Endodermal cell (in vitro differentiated cells): ENCODE data around the gene OBSCN. TPM values are rescaled to one million over a fixed set of nuclear protein-coding genes. Genes with fewer than 3 reads are reported as not detected.

Source experiments
- DNase-seq: peaks from one replicate; pipeline ENCODE4 v3.0.0-alpha.2; 2017
- H3K27ac ChIP-seq: 2 replicates; pipeline ENCODE4 v1.5.1; 2013; ENCODE audit warnings: mild to moderate bottlenecking, low read depth, low read length, moderate library complexity
- H3K27me3 ChIP-seq: 2 replicates; pipeline ENCODE4 v1.6.1; 2013; ENCODE audit warnings: mild to moderate bottlenecking, low read length, moderate library complexity; ENCODE audit not compliant: insufficient read depth, control insufficient read depth, poor library complexity, severe bottlenecking
- H3K36me3 ChIP-seq: 2 replicates; pipeline ENCODE4 v1.7.0; 2013; ENCODE audit warnings: mild to moderate bottlenecking, low read length, moderate library complexity; ENCODE audit not compliant: control insufficient read depth, insufficient read depth
- H3K4me1 ChIP-seq: one replicate; pipeline ENCODE4 v1.7.0; 2013; ENCODE audit warnings: low read length; ENCODE audit not compliant: control insufficient read depth, insufficient read depth
- H3K4me3 ChIP-seq: 2 replicates; pipeline ENCODE4 v1.5.1; 2013; ENCODE audit warnings: mild to moderate bottlenecking, low read length, moderate library complexity
- H3K9ac ChIP-seq: 2 replicates; pipeline ENCODE4 v1.6.1; 2013; ENCODE audit warnings: mild to moderate bottlenecking, low read length, moderate library complexity; ENCODE audit not compliant: poor library complexity, severe bottlenecking; ENCODE audit errors: extremely low read depth
- H3K9me3 ChIP-seq: 2 replicates; pipeline ENCODE4 v1.6.1; 2013; ENCODE audit warnings: mild to moderate bottlenecking, low read length, moderate library complexity; ENCODE audit not compliant: control insufficient read depth
- H3K27ac Mint-ChIP-seq: 2 replicates; pipeline ENCODE4 v1.8.0; 2020; ENCODE audit warnings: mixed read lengths
- H3K27me3 Mint-ChIP-seq: 2 replicates; pipeline ENCODE4 v1.8.0; 2021; ENCODE audit warnings: mild to moderate bottlenecking, mixed read lengths; ENCODE audit not compliant: insufficient read depth
- H3K36me3 Mint-ChIP-seq: 2 replicates; pipeline ENCODE4 v1.8.0; 2020; ENCODE audit warnings: low read depth, mixed read lengths
- H3K4me1 Mint-ChIP-seq: 2 replicates; pipeline ENCODE4 v1.8.0; 2020; ENCODE audit warnings: mixed read lengths
- H3K4me3 Mint-ChIP-seq: 2 replicates; pipeline ENCODE4 v1.8.0; 2020; ENCODE audit warnings: mild to moderate bottlenecking, moderate library complexity, mixed read lengths
- H3K9me3 Mint-ChIP-seq: 2 replicates; pipeline ENCODE4 v1.8.0; 2020; ENCODE audit warnings: mild to moderate bottlenecking, mixed read lengths
- CTCF ChIP-seq: fragments of 200-600 bp; sonication (generic); conservative IDR thresholded peaks from 2 replicates; pipeline ENCODE4 v1.5.0; 2021; ENCODE audit warnings: antibody characterized with exemption, mild to moderate bottlenecking
- WGBS, 2 experiments: methylation state at CpG; one replicate each; pipeline versions ENCODE4 v1.1.5 to v1.1.7; 2013; ENCODE audit warnings: missing lambda C conversion rate in 2 of 2, mixed read lengths in 1 of 2; ENCODE audit not compliant: insufficient coverage in 1 of 2, insufficient read length in 1 of 2; 5-methylcytosine and 5-hydroxymethylcytosine counted together
- total RNA-seq, 2 donors: library from RNA; stranded (reverse); fragmentation: NEBNext Ultra II Directional in 1 of 2; extraction: Animal tissue kit (Norgen Biotek cat#: 25700) in 1 of 2; gene quantifications; 2 replicates in 1 of 2; 3 replicates in 1 of 2; pipeline ENCODE4 v1.2.1, GENCODE V29; 2021

Gene OBSCN
- total RNA-seq, 2 donors from 2014 or later, result 53.7 to 68.9 TPM

GRCh38 chr1:228161866-228162265 lies 46.0 kb upstream of the OBSCN start:
- Histone ChIP-seq H3K9ac (no peak overlapping the region), H3K4me1 (peaks cover 7% of the 10 kb centered on the region), H3K27me3 (no peaks in the 10 kb centered on the region), H3K4me3 (no peak overlapping the region), H3K9me3 (no peaks in the 10 kb centered on the region), H3K36me3 (no peaks in the 10 kb centered on the region), H3K27ac (no peak overlapping the region)
- no peak for TF ChIP-seq CTCF
- 93 to 95% methylated on average over 6 to 9 of the region's 9 CpGs for WGBS, 2 experiments
- no peak overlapping the region for H3K4me3 Mint-ChIP-seq
- no peak overlapping the region for H3K27ac Mint-ChIP-seq
- H3K4me1 Mint-ChIP-seq, result peaks cover 4% of the 10 kb centered on the region
- no peaks in the 10 kb centered on the region for H3K36me3 Mint-ChIP-seq
- peaks cover 23% of the 10 kb centered on the region for H3K27me3 Mint-ChIP-seq
- DNase-seq, result no peak
- H3K9me3 Mint-ChIP-seq, result no peaks in the 10 kb centered on the region

GRCh38 chr1:228162286-228163006 lies 45.4 kb upstream of the OBSCN start:
- H3K27me3 ChIP-seq, result no peaks in the 10 kb centered on the region
- Mint-ChIP-seq H3K36me3 (no peaks in the 10 kb centered on the region), H3K4me3 (no peak overlapping the region), H3K4me1 (peaks cover 6% of the 10 kb centered on the region), H3K27ac (no peak overlapping the region), H3K27me3 (peaks cover 19% of the 10 kb centered on the region), H3K9me3 (no peaks in the 10 kb centered on the region)
- peak; percentile 73 for DNase-seq
- no peak overlapping the region for H3K4me3 ChIP-seq
- H3K27ac ChIP-seq, result no peak overlapping the region
- H3K36me3 ChIP-seq, result no peaks in the 10 kb centered on the region
- no peaks in the 10 kb centered on the region for H3K9me3 ChIP-seq
- peak; percentile 41 for TF ChIP-seq CTCF
- whole genome bisulfite sequencing, 2 experiments, result 81 to 89% methylated on average over 6 to 14 of the region's 14 CpGs
- H3K9ac ChIP-seq, result no peak overlapping the region
- H3K4me1 ChIP-seq, result peaks cover 7% of the 10 kb centered on the region

GRCh38 chr1:228163007-228163753 lies 44.7 kb upstream of the OBSCN start:
- no peak overlapping the region for H3K9ac ChIP-seq
- no peaks in the 10 kb centered on the region for H3K36me3 Mint-ChIP-seq
- H3K27ac ChIP-seq, result no peak overlapping the region
- peaks cover 6% of the 10 kb centered on the region for H3K4me1 Mint-ChIP-seq
- H3K4me3 ChIP-seq, result no peak overlapping the region
- no peaks in the 10 kb centered on the region for H3K27me3 ChIP-seq
- no peak overlapping the region for H3K4me3 Mint-ChIP-seq
- H3K36me3 ChIP-seq, result no peaks in the 10 kb centered on the region
- no peak overlapping the region for H3K27ac Mint-ChIP-seq
- 88 to 93% methylated on average over 11 to 30 of the region's 30 CpGs for WGBS, 2 experiments
- no peaks in the 10 kb centered on the region for H3K9me3 ChIP-seq
- H3K4me1 ChIP-seq, result peaks cover 7% of the 10 kb centered on the region
- H3K9me3 Mint-ChIP-seq, result no peaks in the 10 kb centered on the region
- TF ChIP-seq CTCF, result no peak
- H3K27me3 Mint-ChIP-seq, result peaks cover 15% of the 10 kb centered on the region
- no peak for DNase-seq
